Erythroblast (primary cell): ENCODE measurements around the gene APOC1.

ENCODE experiments used
- GATA1 ChIP-seq: IDR thresholded peaks from 2 replicates; pipeline ENCODE4 v1.6.1; 2011; ENCODE audit warnings: low read depth, mild to moderate bottlenecking, control low read depth, low read length, moderate library complexity
- POLR2A ChIP-seq: IDR thresholded peaks from 2 replicates; pipeline ENCODE4 v1.6.1; 2011; ENCODE audit warnings: mild to moderate bottlenecking, low read length

DNA sequence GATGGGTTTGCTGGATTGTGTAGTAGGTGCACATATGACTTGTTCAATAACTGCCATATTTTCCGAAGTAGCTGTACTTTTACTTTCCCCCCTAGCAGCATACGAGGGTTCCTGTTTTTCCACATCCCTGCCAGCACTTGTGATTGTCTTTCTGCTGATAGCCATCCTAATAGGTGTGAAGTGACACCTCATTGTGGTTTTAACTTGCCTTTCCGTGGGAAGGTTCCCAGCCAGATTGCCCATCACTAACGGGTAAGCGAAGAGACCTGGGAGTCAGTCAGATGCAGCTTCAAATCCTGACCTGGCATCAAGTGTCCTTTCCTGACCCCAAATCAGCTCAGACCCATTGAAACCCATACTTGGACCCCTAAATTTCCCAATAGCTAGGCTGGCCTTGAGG is 45.3 kb downstream of the APOC1 start:
- no peak for TF ChIP-seq POLR2A
- TF ChIP-seq GATA1: no peak
